Aorta (tissue), 5 donors: ENCODE data around the gene NXPH2. TPM values are rescaled to one million over a fixed set of nuclear protein-coding genes. Genes with fewer than 3 reads are reported as not detected.
"Not testable (repeated sequence)": the region's sequence is repeated elsewhere in the genome, so short reads cannot be mapped to it uniquely, and the experiment has no call there.

Source experiments
- ATAC-seq: fragments of 200-7000 bp; cut with Tn5 transposase; one replicate; pipeline ENCODE4 v1.9.1; 2022; ENCODE audit warnings: moderate library complexity; ENCODE audit not compliant: low FRiP score
- DNase-seq, 2 donors: peaks; one replicate each; pipeline ENCODE4 v3.0.0-alpha.2; 2020
- H3K27ac ChIP-seq, 2 donors: one replicate each; pipeline ENCODE4 v1.5.1; 2013; ENCODE audit warnings: low read length in 2 of 2, mild to moderate bottlenecking in 2 of 2, moderate library complexity in 2 of 2, control low read depth in 1 of 2, inconsistent platforms in 1 of 2, low read depth in 1 of 2
- H3K27me3 ChIP-seq, 2 donors: one replicate each; pipeline ENCODE4 v1.6.1; 2013; ENCODE audit warnings: control low read depth in 1 of 2, low read length in 1 of 2, mild to moderate bottlenecking in 1 of 2, moderate library complexity in 1 of 2; ENCODE audit not compliant: insufficient read depth in 2 of 2, control insufficient read depth in 1 of 2
- H3K36me3 ChIP-seq, 2 donors: one replicate each; pipeline ENCODE4 v1.6.1; 2013; ENCODE audit warnings: control low read depth in 1 of 2, low read length in 1 of 2, mild to moderate bottlenecking in 1 of 2; ENCODE audit not compliant: insufficient read depth in 2 of 2, control insufficient read depth in 1 of 2
- H3K4me1 ChIP-seq, 2 donors: one replicate each; pipeline ENCODE4 v1.6.1; 2013; ENCODE audit warnings: low read length in 2 of 2, control low read depth in 1 of 2, mild to moderate bottlenecking in 1 of 2, moderate library complexity in 1 of 2; ENCODE audit not compliant: insufficient read depth in 2 of 2, control insufficient read depth in 1 of 2
- H3K4me3 ChIP-seq, 2 donors: one replicate each; pipeline ENCODE4 v1.5.1; 2013; ENCODE audit warnings: low read length in 2 of 2, control low read depth in 1 of 2, mild to moderate bottlenecking in 1 of 2
- H3K9me3 ChIP-seq: one replicate; pipeline ENCODE4 v1.6.1; 2013; ENCODE audit warnings: mild to moderate bottlenecking, low read length; ENCODE audit not compliant: control insufficient read depth
- WGBS, 2 donors: extraction: QIAGEN DNeasy Blood & Tissue Kit; methylation state at CpG; one replicate each; pipeline ENCODE4 v1.1.7; 2013; 5-methylcytosine and 5-hydroxymethylcytosine counted together
- intact Hi-C, 2 donors: fragments of 100-400 bp; cut with DNase I; formaldehyde crosslinking; loops; one replicate each; pipeline versions ENCODE4 v1.14.2 to v1.15.0; 2022
- polyA plus RNA-seq, 2 donors: library from polyadenylated mRNA; stranded (reverse); fragments of 200-250 nt; gene quantifications; one replicate each; pipeline ENCODE4 v1.2.3, GENCODE V29; 2013
- total RNA-seq, 2 donors: library from RNA; stranded (reverse); fragmentation: NEBNext Ultra II Directional; extraction: Animal tissue kit (Norgen Biotek cat#: 25700); gene quantifications; one replicate each; pipeline ENCODE4 v1.2.1, GENCODE V29; 2021
- donor health status: healthy with polysubstance abuse.
- donor health status: Bipolar disorder and iron deficiency.
- donor health status: DM: no; HTN: no; CAD: no.
- donor health status: DM: no; HTN: no; CAD: no.
- donor health status: DM: yes; HTN: yes; CAD: no.

Gene NXPH2
- total and polyA plus RNA-seq, 4 donors: not detected

DNA sequence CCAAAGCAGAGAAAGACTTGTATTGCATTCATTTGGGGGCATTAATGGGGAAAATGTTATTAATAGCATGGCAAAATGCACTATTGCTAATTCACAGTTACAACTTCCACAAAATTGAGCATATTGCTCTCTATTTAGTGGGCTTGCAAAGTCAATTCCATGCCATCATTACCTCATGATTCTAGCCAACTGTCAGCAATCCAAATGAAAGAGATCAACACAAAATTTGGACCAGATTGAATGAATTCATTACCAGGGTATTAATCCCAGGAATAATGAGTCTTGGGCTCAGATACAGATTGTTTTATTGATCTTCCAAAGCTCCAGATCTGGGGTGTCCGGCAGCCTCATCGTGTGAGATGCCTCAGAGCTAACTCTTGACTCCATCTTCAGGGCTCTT, 38.3 kb downstream of the NXPH2 start:
- H3K4me1 ChIP-seq: no peaks in the 10 kb centered on the region
- intact Hi-C loops: no loop called here
- no peak overlapping the region for H3K27ac ChIP-seq
- no peaks in the 10 kb centered on the region for H3K36me3 ChIP-seq
- 95 to 96% methylated on average over 2 of the region's 2 CpGs for WGBS, 2 donors
- no peaks in the 10 kb centered on the region for H3K27me3 ChIP-seq
- no peak for ATAC-seq
- no peak for DNase-seq
- H3K9me3 ChIP-seq: no peaks in the 10 kb centered on the region
- H3K4me3 ChIP-seq: no peak overlapping the region

DNA sequence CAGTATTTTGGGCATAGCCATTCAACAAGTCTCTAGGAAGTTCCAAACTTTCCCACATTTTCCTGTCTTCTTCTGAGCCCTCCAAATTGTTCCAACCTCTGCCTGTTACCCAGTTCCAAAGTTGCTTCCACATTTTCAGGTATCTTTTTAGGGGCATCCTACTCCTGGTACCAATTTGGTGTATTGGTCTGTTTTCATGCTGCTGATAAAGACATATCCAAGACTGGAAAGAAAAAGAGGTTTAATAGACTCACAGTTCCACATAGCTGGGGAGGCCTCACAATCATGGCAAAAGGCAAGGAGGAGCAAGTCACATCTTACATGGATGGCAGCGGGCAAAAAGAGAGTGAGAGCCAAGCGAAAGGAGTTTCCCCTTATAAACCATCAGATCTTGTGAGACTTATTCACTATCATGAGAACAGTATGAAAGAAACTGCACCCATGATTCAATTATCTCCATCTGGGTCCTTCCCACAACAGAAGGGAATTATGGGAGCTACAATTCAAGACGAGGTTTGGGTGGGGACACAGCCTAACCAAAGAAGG, 43.1 kb downstream of the NXPH2 start:
- not testable (repeated sequence) for H3K36me3 ChIP-seq, DNase-seq

DNA sequence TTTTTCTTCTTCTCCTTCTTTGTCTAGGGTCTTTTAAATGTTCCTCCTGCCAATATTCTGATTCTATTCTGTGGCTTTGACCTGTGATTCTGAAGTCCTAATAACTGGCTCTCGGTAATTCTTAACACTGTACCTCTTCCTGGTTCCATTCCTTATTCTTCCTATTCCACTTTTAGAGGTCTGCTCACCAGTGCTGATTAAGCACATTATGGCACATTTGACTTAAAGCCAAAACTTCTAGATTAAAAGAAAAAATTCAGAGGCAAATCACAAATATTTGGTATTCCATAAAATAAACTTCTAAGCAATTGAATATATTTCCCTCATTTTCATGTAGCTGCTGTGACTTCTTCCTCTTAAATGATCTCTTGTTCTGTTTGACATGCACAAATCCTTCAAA, 47.5 kb downstream of the NXPH2 start:
- DNase-seq (no peak), ATAC-seq (no peak)
- Histone ChIP-seq H3K9me3 (peaks cover 5% of the 10 kb centered on the region), H3K4me3 (no peak overlapping the region), H3K27ac (no peak overlapping the region), H3K27me3 (peaks cover 0 to 2% of the 10 kb centered on the region in 2 donors), H3K36me3 (no peaks in the 10 kb centered on the region), H3K4me1 (no peaks in the 10 kb centered on the region)
- WGBS, 2 donors: 77 to 83% methylated on average over 1 of the region's 1 CpG
- intact Hi-C loops: no loop called here

More for the DNA sequence above, 43.1 kb downstream of the NXPH2 start:
- intact Hi-C loops, H3K9me3 ChIP-seq, H3K27ac ChIP-seq, H3K4me3 ChIP-seq, H3K4me1 ChIP-seq, H3K27me3 ChIP-seq, ATAC-seq: not testable (repeated sequence)
- WGBS, 2 donors: 94 to 97% methylated on average over 3 of the region's 3 CpGs

DNA sequence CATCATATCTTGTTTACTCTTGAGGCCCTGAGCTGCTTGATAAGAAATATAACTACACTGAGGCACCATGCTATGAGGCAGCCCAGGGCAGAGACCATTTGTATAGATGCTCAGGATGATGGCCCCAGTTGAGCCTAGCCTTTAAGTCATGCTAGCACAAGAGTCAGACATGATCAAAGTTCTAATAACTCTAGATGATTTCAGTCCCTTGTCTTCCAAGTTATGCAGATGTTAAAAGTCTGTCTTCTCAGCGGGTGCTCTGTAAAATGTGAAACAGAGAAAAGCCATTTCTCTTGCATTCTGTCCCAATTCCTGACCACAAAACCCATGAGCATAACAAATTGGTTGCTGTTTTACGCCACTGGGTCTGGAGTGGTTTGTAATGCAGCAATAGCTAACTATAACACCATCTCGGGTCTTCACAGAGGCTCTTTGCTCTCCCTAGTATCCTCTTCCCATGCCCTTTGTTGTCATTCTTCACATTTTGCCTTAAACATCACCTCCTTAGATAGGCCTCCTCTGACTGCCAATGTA, 49.6 kb downstream of the NXPH2 start:
- Histone ChIP-seq H3K27me3 (peaks cover 0 to 2% of the 10 kb centered on the region in 2 donors), H3K36me3 (no peaks in the 10 kb centered on the region), H3K4me1 (no peaks in the 10 kb centered on the region), H3K4me3 (no peak overlapping the region), H3K27ac (no peak overlapping the region), H3K9me3 (no peaks in the 10 kb centered on the region)
- 92 to 95% methylated on average over 3 of the region's 3 CpGs for WGBS, 2 donors
- intact Hi-C loops: no loop called here
- ATAC-seq: no peak
- no peak for DNase-seq

DNA sequence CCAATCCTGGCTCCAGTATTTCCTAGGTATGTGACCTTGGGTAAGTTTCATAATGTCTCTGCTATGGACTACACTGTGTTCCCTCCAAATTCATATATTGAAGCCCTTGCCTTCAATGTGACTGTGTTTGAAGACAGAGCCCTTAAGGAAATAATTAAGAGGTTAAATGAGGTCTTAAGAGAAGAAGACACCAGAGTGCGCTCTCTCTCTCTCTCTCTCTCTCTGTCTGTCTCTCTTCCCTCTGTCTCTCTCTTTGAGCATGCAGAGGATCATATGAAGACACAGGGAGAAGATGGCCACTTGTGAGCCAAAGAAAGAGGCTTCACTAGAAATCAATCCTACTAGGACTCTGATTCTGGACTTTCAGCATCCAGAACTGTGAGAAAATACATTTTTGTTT, 52.2 kb downstream of the NXPH2 start:
- no peaks in the 10 kb centered on the region for H3K36me3 ChIP-seq
- H3K27me3 ChIP-seq: peaks cover 0 to 2% of the 10 kb centered on the region in 2 donors
- 95 to 100% methylated on average over 1 of the region's 1 CpG for WGBS, 2 donors
- no peak overlapping the region for H3K4me3 ChIP-seq
- DNase-seq (no peak), ATAC-seq (no peak)
- no peaks in the 10 kb centered on the region for H3K9me3 ChIP-seq
- intact Hi-C loops: no loop called here
- H3K27ac ChIP-seq: no peak overlapping the region
- H3K4me1 ChIP-seq: no peaks in the 10 kb centered on the region

DNA sequence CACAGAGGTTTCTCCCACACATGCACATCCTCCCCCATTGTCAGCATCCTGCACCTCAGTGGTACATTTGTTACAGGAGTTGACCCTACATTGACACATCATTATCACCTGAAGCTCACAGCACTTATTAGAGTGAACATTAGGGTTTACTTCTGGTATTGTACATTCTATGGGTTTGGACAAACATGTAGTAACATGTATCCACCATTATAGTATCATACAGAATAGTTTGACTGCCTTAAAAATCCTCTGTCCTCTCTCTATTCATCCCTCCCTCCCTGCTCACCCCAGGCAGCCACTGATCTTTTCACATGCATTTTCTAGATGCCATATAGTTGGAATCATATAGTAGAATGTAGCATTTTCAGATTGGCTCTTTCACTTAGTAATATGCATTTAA, 53.5 kb downstream of the NXPH2 start:
- DNase-seq: no peak
- Histone ChIP-seq H3K27ac (no peak overlapping the region), H3K27me3 (peaks cover 0 to 2% of the 10 kb centered on the region in 2 donors), H3K9me3 (no peaks in the 10 kb centered on the region), H3K4me3 (no peak overlapping the region), H3K4me1 (no peaks in the 10 kb centered on the region), H3K36me3 (no peaks in the 10 kb centered on the region)
- ATAC-seq: no peak
- intact Hi-C loops: no loop called here

DNA sequence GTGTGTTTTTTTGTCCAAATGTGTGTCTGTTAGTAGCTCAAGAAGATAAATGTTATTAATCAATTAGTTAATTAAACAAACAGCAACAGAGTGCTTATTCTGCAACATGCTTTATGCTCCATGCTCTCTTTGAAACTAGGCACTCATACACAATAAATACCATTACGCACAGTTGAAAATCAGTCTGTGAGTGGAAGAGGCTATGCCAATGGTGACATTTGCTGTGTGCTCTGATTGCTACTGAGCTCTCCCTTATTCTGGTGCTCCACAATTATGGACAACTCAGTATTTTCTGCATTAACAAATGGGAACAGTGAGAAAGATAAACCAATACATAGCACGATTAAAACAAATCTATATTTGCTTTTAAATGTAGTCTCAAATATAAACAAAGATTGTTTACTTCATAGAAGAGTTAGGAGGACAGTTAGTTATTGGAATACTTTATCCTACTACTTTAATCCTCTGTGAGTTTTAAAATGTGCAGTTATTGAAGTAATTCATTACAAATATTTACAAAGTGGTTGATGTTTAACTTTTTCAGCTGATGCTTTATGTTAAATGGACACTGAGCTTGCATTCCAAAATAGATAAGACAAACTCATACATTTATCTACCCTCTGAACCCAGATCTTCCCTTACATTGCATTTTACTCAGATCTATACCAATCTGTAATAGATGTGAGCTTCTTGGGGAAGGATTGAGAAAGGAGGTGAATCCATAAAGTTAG, 55.3 kb downstream of the NXPH2 start:
- no peaks in the 10 kb centered on the region for H3K4me1 ChIP-seq
- no peaks in the 10 kb centered on the region for H3K9me3 ChIP-seq
- WGBS, 2 donors: 85 to 88% methylated on average over 2 of the region's 2 CpGs
- ATAC-seq: no peak
- DNase-seq: no peak
- H3K4me3 ChIP-seq: no peak overlapping the region
- intact Hi-C loops: no loop called here
- no peak overlapping the region for H3K27ac ChIP-seq
- H3K27me3 ChIP-seq: no peaks in the 10 kb centered on the region
- no peaks in the 10 kb centered on the region for H3K36me3 ChIP-seq

DNA sequence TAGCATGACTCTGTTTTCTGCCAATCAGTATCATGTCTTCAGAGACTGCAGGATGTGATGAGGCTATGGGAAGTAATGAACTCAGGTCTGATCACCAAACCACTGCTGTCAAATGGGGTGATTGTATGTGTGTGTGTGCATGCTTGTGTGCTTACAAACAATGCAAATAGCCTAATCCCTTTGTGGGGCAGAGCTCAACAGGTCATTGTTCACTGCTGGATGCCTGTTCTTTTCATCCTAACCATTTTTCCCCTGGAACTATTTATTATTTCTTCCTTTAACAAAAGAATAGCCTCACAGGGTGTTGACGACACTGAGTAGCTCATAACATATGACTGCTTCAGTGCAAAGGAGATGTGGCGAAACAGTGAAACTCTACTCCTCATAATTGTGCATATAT, 55.9 kb downstream of the NXPH2 start:
- no peak overlapping the region for H3K27ac ChIP-seq
- WGBS, 2 donors: 95 to 98% methylated on average over 2 of the region's 2 CpGs
- no peak for DNase-seq
- no peaks in the 10 kb centered on the region for H3K27me3 ChIP-seq
- ATAC-seq: no peak
- intact Hi-C loops: no loop called here
- H3K4me1 ChIP-seq: no peaks in the 10 kb centered on the region
- no peaks in the 10 kb centered on the region for H3K36me3 ChIP-seq
- H3K4me3 ChIP-seq: no peak overlapping the region
- no peaks in the 10 kb centered on the region for H3K9me3 ChIP-seq
